SK-N-SH (cell line): ENCODE results near the gene TNFRSF1B.

Source experiments
- CTCF ChIP-seq: fragments of 200-600 bp; sonication (generic); IDR thresholded peaks from 2 replicates; pipeline ENCODE4 v1.6.1; 2017; ENCODE audit warnings: antibody characterized with exemption, mild to moderate bottlenecking, moderate library complexity
- EP300 ChIP-seq, 2 experiments: IDR thresholded peaks; 2 replicates each; pipeline versions ENCODE4 v1.4.0 to v1.6.1; 2012; ENCODE audit warnings: borderline replicate concordance in 1 of 2, low read depth in 1 of 2, low read length in 1 of 2
- GABPA ChIP-seq: IDR thresholded peaks from 2 replicates; pipeline ENCODE4 v1.4.0; 2012; ENCODE audit warnings: low read depth, mild to moderate bottlenecking
- GATA2 ChIP-seq: sonication (generic); formaldehyde crosslinking; IDR thresholded peaks from 2 replicates; pipeline ENCODE4 v1.5.0; 2020; ENCODE audit warnings: mild to moderate bottlenecking, missing genetic modification reagents
- JUND ChIP-seq: IDR thresholded peaks from 2 replicates; pipeline ENCODE4 v1.4.0; 2012
- MAX ChIP-seq: IDR thresholded peaks from 2 replicates; pipeline ENCODE4 v1.4.0; 2012; ENCODE audit warnings: low read depth
- MEF2A ChIP-seq: IDR thresholded peaks from 2 replicates; pipeline ENCODE4 v1.4.0; 2012; ENCODE audit warnings: low read depth, borderline replicate concordance
- POLR2AphosphoS5 ChIP-seq: IDR thresholded peaks from 2 replicates; pipeline ENCODE4 v1.6.1; 2012; ENCODE audit warnings: low read depth, low read length
- RAD21 ChIP-seq: IDR thresholded peaks from 2 replicates; pipeline ENCODE4 v1.6.1; 2012; ENCODE audit warnings: mild to moderate bottlenecking, low read length
- REST ChIP-seq: IDR thresholded peaks from 2 replicates; pipeline ENCODE4 v1.6.1; 2012; ENCODE audit warnings: mild to moderate bottlenecking, low read depth, low read length, moderate library complexity
- TEAD4 ChIP-seq: IDR thresholded peaks from 2 replicates; pipeline ENCODE4 v1.4.0; 2012; ENCODE audit warnings: mild to moderate bottlenecking, borderline replicate concordance; ENCODE audit not compliant: insufficient read depth

- no peak for TF ChIP-seq POLR2AphosphoS5
- no peak for TF ChIP-seq GABPA
- no peak for TF ChIP-seq EP300 (IDR thresholded peaks at IDR 0.05; ENCODE audit: borderline replicate concordance in 1 of 2, low read depth in 1 of 2, low read length in 1 of 2)
- TF ChIP-seq CTCF: no peak
- no peak for TF ChIP-seq JUND
- TF ChIP-seq GATA2 (CRISPR knock-in tag): no peak
- no peak for TF ChIP-seq REST
- no peak for TF ChIP-seq MAX
- TF ChIP-seq TEAD4: no peak
- no peak for TF ChIP-seq RAD21
- no peak for TF ChIP-seq MEF2A
These were observed 35.8 kb downstream of the TNFRSF1B start for GRCh38 chr1:12202577-12202976.
